ENCODE measurements around the gene POLR2H. TPM values are rescaled to one million over a fixed set of nuclear protein-coding genes. Genes with fewer than 3 reads are reported as not detected.

POLR2H gene
- total and polyA plus RNA-seq, 2 experiments from 2014 or later, result 66.3 to 81.2 TPM

DNA sequence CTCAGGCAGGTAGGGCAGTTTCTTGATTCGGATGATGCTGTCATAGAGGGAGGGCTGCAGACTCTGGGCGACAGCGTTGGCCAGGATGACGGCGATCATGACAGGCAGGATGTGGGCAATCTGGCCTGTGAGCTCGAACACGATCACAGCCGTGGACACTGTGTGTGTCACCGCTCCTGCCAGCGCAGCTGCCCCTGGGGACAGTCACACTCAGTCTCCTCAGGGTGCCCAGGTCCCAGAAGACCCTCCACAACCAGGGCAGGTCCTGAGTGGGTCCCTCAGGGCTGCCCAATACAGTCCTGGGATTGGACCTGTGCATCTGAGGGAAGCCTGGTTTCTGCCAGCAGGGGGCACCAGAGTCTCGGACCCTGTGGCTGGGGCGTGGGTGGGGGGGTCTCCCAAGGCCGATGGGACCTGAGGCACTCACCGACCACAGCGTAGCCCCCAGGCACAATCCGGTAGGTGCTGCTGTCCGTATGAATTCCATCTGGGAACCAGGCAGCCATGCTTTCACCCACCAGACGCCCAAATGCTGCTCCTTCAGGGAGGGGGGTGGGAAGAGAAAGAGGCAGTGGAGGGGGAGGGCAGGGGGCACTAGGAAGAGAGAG is 7.3 kb upstream of the POLR2H start:
- H3K9me3 ChIP-seq (ENCODE audit: low read depth), result no peaks in the 10 kb centered on the region
- H3K9ac ChIP-seq, result no peak overlapping the region
- no peak overlapping the region for H3K4me2 ChIP-seq (ENCODE audit: unreplicated experiment)
- TF ChIP-seq EZH2 (IDR thresholded peaks at IDR 0.05; ENCODE audit: insufficient read depth, poor library complexity, severe bottlenecking) (no peak), EZH2phosphoT487 (IDR thresholded peaks at IDR 0.05; ENCODE audit: insufficient read depth, low read depth) (no peak)
- no peak overlapping the region for H3K4me3 ChIP-seq
- in situ Hi-C loops (cut with MboI), result loop anchor here (25.0 kb wide), 1 partner anchor 433 kb away; no protein-coding TSS in a partner anchor
- DNase-seq, result peak; percentile 44
- H3K79me2 ChIP-seq (ENCODE audit: insufficient read depth), result no peaks in the 10 kb centered on the region
- no peaks in the 10 kb centered on the region for H3K9me2 ChIP-seq (ENCODE audit: insufficient read depth)
- no peaks in the 10 kb centered on the region for H3F3A ChIP-seq (ENCODE audit: insufficient read depth)
- no peak overlapping the region for H2AFZ ChIP-seq
- no peaks in the 10 kb centered on the region for H3K36me3 ChIP-seq (ENCODE audit: low read depth)
- 45 to 50% methylated on average over 18 of the region's 18 CpGs for WGBS, 2 experiments (ENCODE audit: low coverage in 1 of 2, low lambda C conversion rate in 2 of 2, missing lambda C conversion rate in 2 of 2)
- no peak overlapping the region for H3K27ac ChIP-seq
- no peaks in the 10 kb centered on the region for H3K27me3 ChIP-seq (replicated peaks; ENCODE audit: insufficient read depth)
- H3K4me1 ChIP-seq (ENCODE audit: insufficient read depth), result no peaks in the 10 kb centered on the region
- no peaks in the 10 kb centered on the region for H4K20me1 ChIP-seq (ENCODE audit: insufficient read depth)

DNA sequence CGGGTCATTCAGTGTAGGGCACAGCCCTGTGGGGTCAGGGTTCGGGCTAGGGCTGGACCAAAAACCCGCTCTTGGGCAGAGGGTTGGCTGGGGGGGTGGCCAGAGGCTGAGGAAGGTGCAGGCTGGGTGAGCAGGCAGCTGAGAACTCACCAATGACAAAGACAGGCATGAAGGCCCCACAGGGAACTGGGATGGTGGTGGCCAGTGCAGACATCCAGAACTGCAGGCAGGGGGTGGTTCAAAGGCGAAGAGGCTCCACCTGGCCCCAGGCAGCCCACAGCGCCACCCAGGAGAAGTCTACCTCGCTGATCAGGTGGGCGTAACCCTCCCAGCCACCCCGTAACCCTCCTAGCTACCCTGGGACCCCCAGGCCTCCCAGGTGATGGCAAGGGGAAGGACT is 6.8 kb upstream of the POLR2H start:
- Histone ChIP-seq H3K4me2 (ENCODE audit: unreplicated experiment) (no peak overlapping the region), H2AFZ (no peak overlapping the region), H3K9ac (no peak overlapping the region), H3K9me3 (ENCODE audit: low read depth) (no peaks in the 10 kb centered on the region), H4K20me1 (ENCODE audit: insufficient read depth) (no peaks in the 10 kb centered on the region), H3K27ac (no peak overlapping the region), H3K4me1 (ENCODE audit: insufficient read depth) (no peaks in the 10 kb centered on the region), H3K36me3 (ENCODE audit: low read depth) (no peaks in the 10 kb centered on the region), H3F3A (ENCODE audit: insufficient read depth) (no peaks in the 10 kb centered on the region), H3K9me2 (ENCODE audit: insufficient read depth) (no peaks in the 10 kb centered on the region), H3K79me2 (ENCODE audit: insufficient read depth) (no peaks in the 10 kb centered on the region), H3K4me3 (no peak overlapping the region), H3K27me3 (replicated peaks; ENCODE audit: insufficient read depth) (no peaks in the 10 kb centered on the region)
- 83 to 85% methylated on average over 7 to 8 of the region's 8 CpGs for WGBS, 2 experiments (ENCODE audit: low coverage in 1 of 2, low lambda C conversion rate in 2 of 2, missing lambda C conversion rate in 2 of 2)
- no peak for DNase-seq
- in situ Hi-C loops (cut with MboI), result loop anchor here (25.0 kb wide), 1 partner anchor 433 kb away; no protein-coding TSS in a partner anchor
- TF ChIP-seq EZH2 (IDR thresholded peaks at IDR 0.05; ENCODE audit: insufficient read depth, poor library complexity, severe bottlenecking), result no peak
- no peak for TF ChIP-seq EZH2phosphoT487 (IDR thresholded peaks at IDR 0.05; ENCODE audit: insufficient read depth, low read depth)

DNA sequence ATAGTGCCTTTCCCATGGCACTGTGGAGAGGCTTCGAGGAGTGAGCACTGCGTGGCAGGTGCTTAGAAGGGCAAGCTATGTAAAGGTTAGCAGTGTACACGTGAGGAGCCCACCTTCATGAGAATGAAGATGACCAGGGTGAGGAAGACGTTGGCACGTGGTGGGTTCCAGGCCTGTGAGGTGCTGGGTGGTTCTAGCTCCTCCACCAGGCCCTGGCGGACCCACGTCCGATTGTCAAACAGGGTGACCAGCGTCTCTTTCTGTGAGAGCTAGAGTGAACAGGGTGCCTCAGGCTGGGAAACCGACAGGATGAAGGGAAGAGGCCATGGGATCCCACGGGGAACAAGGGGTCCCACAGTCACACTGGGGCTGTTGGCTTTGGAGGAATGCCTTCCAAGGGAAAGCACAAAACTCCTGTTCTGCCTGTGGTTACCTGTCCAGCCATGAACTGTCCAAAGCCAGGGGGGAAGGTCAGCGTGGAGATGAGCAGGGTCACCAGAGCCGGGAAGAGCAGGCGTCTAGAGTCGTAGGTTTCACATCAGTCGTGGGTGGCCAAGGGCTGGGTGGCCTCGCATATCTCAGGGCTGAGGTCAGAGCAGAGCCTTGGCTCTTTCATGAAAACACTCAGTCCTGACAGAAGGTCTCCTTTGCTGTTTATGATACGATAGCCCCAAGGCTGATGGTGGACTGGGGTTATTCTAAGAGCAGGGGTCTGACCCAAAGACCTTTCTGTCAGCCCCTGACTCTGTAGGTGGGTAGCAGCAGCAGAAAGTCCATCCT is 6.1 kb upstream of the POLR2H start:
- H2AFZ ChIP-seq, result no peak overlapping the region
- peak; percentile 64 for DNase-seq
- no peaks in the 10 kb centered on the region for H4K20me1 ChIP-seq (ENCODE audit: insufficient read depth)
- no peaks in the 10 kb centered on the region for H3F3A ChIP-seq (ENCODE audit: insufficient read depth)
- TF ChIP-seq EZH2 (IDR thresholded peaks at IDR 0.05; ENCODE audit: insufficient read depth, poor library complexity, severe bottlenecking) (no peak), EZH2phosphoT487 (IDR thresholded peaks at IDR 0.05; ENCODE audit: insufficient read depth, low read depth) (no peak)
- 64 to 71% methylated on average over 17 to 18 of the region's 18 CpGs for WGBS, 2 experiments (ENCODE audit: low coverage in 1 of 2, low lambda C conversion rate in 2 of 2, missing lambda C conversion rate in 2 of 2)
- 0 out of 2 replicates have a peak, but pooled peaks cover 1% of the 10 kb centered on the region for H3K4me1 ChIP-seq (ENCODE audit: insufficient read depth)
- in situ Hi-C loops (cut with MboI), result loop anchor here (25.0 kb wide), 1 partner anchor 432 kb away; no protein-coding TSS in a partner anchor
- no peaks in the 10 kb centered on the region for H3K9me2 ChIP-seq (ENCODE audit: insufficient read depth)
- no peak overlapping the region for H3K9ac ChIP-seq
- no peaks in the 10 kb centered on the region for H3K36me3 ChIP-seq (ENCODE audit: low read depth)
- no peaks in the 10 kb centered on the region for H3K9me3 ChIP-seq (ENCODE audit: low read depth)
- H3K4me2 ChIP-seq (ENCODE audit: unreplicated experiment), result no peak overlapping the region
- no peak overlapping the region for H3K27ac ChIP-seq
- H3K27me3 ChIP-seq (replicated peaks; ENCODE audit: insufficient read depth), result no peaks in the 10 kb centered on the region
- H3K79me2 ChIP-seq (ENCODE audit: insufficient read depth), result no peaks in the 10 kb centered on the region
- H3K4me3 ChIP-seq, result no peak overlapping the region

DNA sequence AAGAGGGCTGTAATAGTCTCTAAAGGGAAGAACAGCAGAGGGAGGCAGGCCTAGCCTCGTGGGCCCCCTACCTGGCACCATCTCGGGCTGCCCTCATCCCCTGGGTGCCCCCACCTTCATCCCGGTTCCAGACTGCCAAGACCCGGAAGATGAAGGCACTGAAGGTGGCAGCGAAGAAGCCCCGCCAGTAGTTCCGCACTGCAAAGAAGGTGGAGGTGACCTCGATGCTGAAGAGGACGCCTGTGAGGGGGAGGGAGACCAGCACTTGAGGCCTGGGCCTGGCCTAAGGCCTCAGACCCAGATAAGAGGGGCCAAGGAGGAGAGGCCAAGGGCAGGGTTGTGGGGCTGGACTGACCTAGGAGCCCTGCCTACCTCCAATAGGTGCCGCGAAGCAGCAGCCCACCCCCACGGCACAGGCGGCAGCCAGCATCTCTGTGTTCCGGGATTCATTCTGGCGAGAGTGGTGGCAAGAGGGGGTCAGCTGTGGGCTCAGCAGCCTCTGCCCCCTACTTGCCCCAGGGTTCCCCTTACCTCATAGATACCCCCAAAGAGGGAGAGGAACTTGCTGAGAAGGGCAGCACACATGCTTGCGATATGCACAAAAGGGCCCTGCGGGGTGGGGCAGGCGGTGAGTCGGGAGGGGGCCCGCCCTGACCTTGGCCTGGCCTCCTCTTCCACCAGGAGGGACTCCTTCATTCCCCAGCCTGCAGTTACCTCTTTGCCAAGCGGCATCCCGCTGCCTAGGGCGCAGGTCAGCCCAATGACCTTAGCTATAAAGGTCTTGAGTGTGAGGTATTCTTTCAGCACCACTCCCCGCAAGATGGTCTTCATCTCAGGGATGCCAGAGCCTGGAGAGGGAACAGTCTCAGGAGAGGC is 4.0 kb upstream of the POLR2H start:
- Histone ChIP-seq H3K9me3 (ENCODE audit: low read depth) (no peaks in the 10 kb centered on the region), H4K20me1 (ENCODE audit: insufficient read depth) (no peaks in the 10 kb centered on the region), H3K27ac (no peak overlapping the region), H3K4me3 (no peak overlapping the region), H3K36me3 (ENCODE audit: low read depth) (no peaks in the 10 kb centered on the region), H2AFZ (no peak overlapping the region), H3K9me2 (ENCODE audit: insufficient read depth) (no peaks in the 10 kb centered on the region), H3K4me2 (ENCODE audit: unreplicated experiment) (no peak overlapping the region), H3K9ac (no peak overlapping the region), H3F3A (ENCODE audit: insufficient read depth) (no peaks in the 10 kb centered on the region), H3K27me3 (replicated peaks; ENCODE audit: insufficient read depth) (no peaks in the 10 kb centered on the region), H3K4me1 (ENCODE audit: insufficient read depth) (0 out of 2 replicates have a peak, but pooled peaks cover 6% of the 10 kb centered on the region), H3K79me2 (ENCODE audit: insufficient read depth) (0 out of 2 replicates have a peak, but pooled peaks cover 3% of the 10 kb centered on the region)
- no peak for TF ChIP-seq EZH2 (IDR thresholded peaks at IDR 0.05; ENCODE audit: insufficient read depth, poor library complexity, severe bottlenecking)
- TF ChIP-seq EZH2phosphoT487 (IDR thresholded peaks at IDR 0.05; ENCODE audit: insufficient read depth, low read depth), result no peak
- in situ Hi-C loops (cut with MboI), result loop anchor here (25.0 kb wide), 1 partner anchor 430 kb away; no protein-coding TSS in a partner anchor
- DNase-seq, result no peak
- WGBS, 2 experiments (ENCODE audit: low coverage in 1 of 2, low lambda C conversion rate in 2 of 2, missing lambda C conversion rate in 2 of 2), result 92 to 96% methylated on average over 23 to 24 of the region's 24 CpGs

All from GM23248 (cell line).